Parathyroid adenoma (tissue), 2 donors: ENCODE data around the gene SSTR4.

Experiments
- H2AFZ ChIP-seq: fragments of 300-600 bp; sonication (generic); one replicate; pipeline ENCODE4 v1.7.0; 2017; ENCODE audit warnings: antibody characterized with exemption, mild to moderate bottlenecking
- H3K27ac ChIP-seq: fragments of 300-600 bp; sonication (generic); one replicate; pipeline ENCODE4 v1.7.0; 2017
- H3K27me3 ChIP-seq: fragments of 300-600 bp; sonication (generic); one replicate; pipeline ENCODE4 v1.7.0; 2017; ENCODE audit warnings: low read length; ENCODE audit not compliant: control insufficient read depth, insufficient read depth
- H3K36me3 ChIP-seq: fragments of 300-600 bp; sonication (generic); one replicate; pipeline ENCODE4 v1.7.0; 2017; ENCODE audit warnings: low read length; ENCODE audit not compliant: control insufficient read depth, insufficient read depth
- H3K4me1 ChIP-seq: fragments of 300-600 bp; sonication (generic); one replicate; pipeline ENCODE4 v1.7.0; 2017; ENCODE audit warnings: control low read depth
- H3K4me2 ChIP-seq: fragments of 300-600 bp; sonication (generic); one replicate; pipeline ENCODE4 v1.7.0; 2017; ENCODE audit warnings: low read length
- H3K4me3 ChIP-seq: fragments of 300-600 bp; sonication (generic); one replicate; pipeline ENCODE4 v1.7.0; 2017; ENCODE audit warnings: low read depth, low read length
- H3K79me2 ChIP-seq: fragments of 300-600 bp; sonication (generic); one replicate; pipeline ENCODE4 v1.7.0; 2017; ENCODE audit warnings: control low read depth
- H3K9ac ChIP-seq: fragments of 300-600 bp; sonication (generic); one replicate; pipeline ENCODE4 v1.7.0; 2017; ENCODE audit warnings: mild to moderate bottlenecking
- H3K9me3 ChIP-seq: fragments of 300-600 bp; sonication (generic); one replicate; pipeline ENCODE4 v1.7.0; 2017; ENCODE audit warnings: low read length; ENCODE audit not compliant: control insufficient read depth
- CTCF ChIP-seq: fragments of 300-600 bp; sonication (generic); IDR thresholded peaks from one replicate; pipeline ENCODE4 v1.7.0; 2017; ENCODE audit warnings: antibody characterized with exemption, mild to moderate bottlenecking
- donor health status: primary hyperparathyroidism.

Gene SSTR4

GRCh38 chr20:23009636-23010035 is 25.5 kb upstream of the SSTR4 start:
- H3K4me3 ChIP-seq = no peak overlapping the region
- no peaks in the 10 kb centered on the region for H3K4me1 ChIP-seq
- no peaks in the 10 kb centered on the region for H3K27me3 ChIP-seq
- no peaks in the 10 kb centered on the region for H3K9me3 ChIP-seq
- no peaks in the 10 kb centered on the region for H3K79me2 ChIP-seq
- H3K27ac ChIP-seq = no peak overlapping the region
- H3K9ac ChIP-seq = no peak overlapping the region
- TF ChIP-seq CTCF = no peak
- H3K36me3 ChIP-seq = no peaks in the 10 kb centered on the region
- no peak overlapping the region for H2AFZ ChIP-seq
- no peak overlapping the region for H3K4me2 ChIP-seq

- Histone ChIP-seq H3K4me3 (no peak overlapping the region), H3K79me2 (no peaks in the 10 kb centered on the region), H3K9me3 (no peaks in the 10 kb centered on the region), H3K4me2 (no peak overlapping the region), H3K4me1 (no peaks in the 10 kb centered on the region), H3K9ac (no peak overlapping the region), H3K27me3 (no peaks in the 10 kb centered on the region), H3K36me3 (no peaks in the 10 kb centered on the region), H3K27ac (no peak overlapping the region), H2AFZ (no peak overlapping the region)
- no peak for TF ChIP-seq CTCF
Observed at GRCh38 chr20:23010096-23010495, 25.0 kb upstream of the SSTR4 start.

- Histone ChIP-seq H3K79me2 (no peaks in the 10 kb centered on the region), H3K4me2 (no peak overlapping the region), H2AFZ (no peak overlapping the region), H3K27ac (no peak overlapping the region), H3K27me3 (no peaks in the 10 kb centered on the region), H3K4me3 (no peak overlapping the region), H3K4me1 (no peaks in the 10 kb centered on the region), H3K9ac (no peak overlapping the region), H3K9me3 (no peaks in the 10 kb centered on the region), H3K36me3 (no peaks in the 10 kb centered on the region)
- no peak for TF ChIP-seq CTCF
Observed at GRCh38 chr20:23011008-23011721, 23.9 kb upstream of the SSTR4 start.

GRCh38 chr20:23013429-23013828 is 21.7 kb upstream of the SSTR4 start:
- no peak overlapping the region for H3K27ac ChIP-seq
- H3K4me1 ChIP-seq = no peaks in the 10 kb centered on the region
- no peaks in the 10 kb centered on the region for H3K9me3 ChIP-seq
- no peak overlapping the region for H3K9ac ChIP-seq
- H3K36me3 ChIP-seq = no peaks in the 10 kb centered on the region
- no peak overlapping the region for H3K4me3 ChIP-seq
- H3K79me2 ChIP-seq = no peaks in the 10 kb centered on the region
- no peaks in the 10 kb centered on the region for H3K27me3 ChIP-seq
- TF ChIP-seq CTCF = no peak
- H3K4me2 ChIP-seq = no peak overlapping the region
- H2AFZ ChIP-seq = no peak overlapping the region

- no peak for TF ChIP-seq CTCF
- Histone ChIP-seq H3K4me2 (no peak overlapping the region), H3K9me3 (no peaks in the 10 kb centered on the region), H3K27ac (no peak overlapping the region), H3K27me3 (no peaks in the 10 kb centered on the region), H3K79me2 (no peaks in the 10 kb centered on the region), H3K4me1 (no peaks in the 10 kb centered on the region), H3K4me3 (no peak overlapping the region), H2AFZ (no peak overlapping the region), H3K9ac (no peak overlapping the region), H3K36me3 (no peaks in the 10 kb centered on the region)
Observed at GRCh38 chr20:23017516-23017915, 17.6 kb upstream of the SSTR4 start.
